GM12872 (cell line): ENCODE results near the gene HOXB7.
A peak's percentile ranks its signal among the peaks of the same experiment; 100 is the strongest.

ENCODE experiments used
- TF ChIP-seq, protein P1 (sequence below): IDR thresholded peaks from 3 replicates; pipeline ENCODE4 v1.5.1; 2011; ENCODE audit warnings: low read depth, mild to moderate bottlenecking, low read length, moderate library complexity; ENCODE audit not compliant: insufficient read depth

HOXB7 gene

GRCh38 chr17:48640858-48641180 lies 30.0 kb upstream of the HOXB7 start:
- TF ChIP-seq, protein P1, sequence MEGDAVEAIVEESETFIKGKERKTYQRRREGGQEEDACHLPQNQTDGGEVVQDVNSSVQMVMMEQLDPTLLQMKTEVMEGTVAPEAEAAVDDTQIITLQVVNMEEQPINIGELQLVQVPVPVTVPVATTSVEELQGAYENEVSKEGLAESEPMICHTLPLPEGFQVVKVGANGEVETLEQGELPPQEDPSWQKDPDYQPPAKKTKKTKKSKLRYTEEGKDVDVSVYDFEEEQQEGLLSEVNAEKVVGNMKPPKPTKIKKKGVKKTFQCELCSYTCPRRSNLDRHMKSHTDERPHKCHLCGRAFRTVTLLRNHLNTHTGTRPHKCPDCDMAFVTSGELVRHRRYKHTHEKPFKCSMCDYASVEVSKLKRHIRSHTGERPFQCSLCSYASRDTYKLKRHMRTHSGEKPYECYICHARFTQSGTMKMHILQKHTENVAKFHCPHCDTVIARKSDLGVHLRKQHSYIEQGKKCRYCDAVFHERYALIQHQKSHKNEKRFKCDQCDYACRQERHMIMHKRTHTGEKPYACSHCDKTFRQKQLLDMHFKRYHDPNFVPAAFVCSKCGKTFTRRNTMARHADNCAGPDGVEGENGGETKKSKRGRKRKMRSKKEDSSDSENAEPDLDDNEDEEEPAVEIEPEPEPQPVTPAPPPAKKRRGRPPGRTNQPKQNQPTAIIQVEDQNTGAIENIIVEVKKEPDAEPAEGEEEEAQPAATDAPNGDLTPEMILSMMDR: no peak

DNA sequence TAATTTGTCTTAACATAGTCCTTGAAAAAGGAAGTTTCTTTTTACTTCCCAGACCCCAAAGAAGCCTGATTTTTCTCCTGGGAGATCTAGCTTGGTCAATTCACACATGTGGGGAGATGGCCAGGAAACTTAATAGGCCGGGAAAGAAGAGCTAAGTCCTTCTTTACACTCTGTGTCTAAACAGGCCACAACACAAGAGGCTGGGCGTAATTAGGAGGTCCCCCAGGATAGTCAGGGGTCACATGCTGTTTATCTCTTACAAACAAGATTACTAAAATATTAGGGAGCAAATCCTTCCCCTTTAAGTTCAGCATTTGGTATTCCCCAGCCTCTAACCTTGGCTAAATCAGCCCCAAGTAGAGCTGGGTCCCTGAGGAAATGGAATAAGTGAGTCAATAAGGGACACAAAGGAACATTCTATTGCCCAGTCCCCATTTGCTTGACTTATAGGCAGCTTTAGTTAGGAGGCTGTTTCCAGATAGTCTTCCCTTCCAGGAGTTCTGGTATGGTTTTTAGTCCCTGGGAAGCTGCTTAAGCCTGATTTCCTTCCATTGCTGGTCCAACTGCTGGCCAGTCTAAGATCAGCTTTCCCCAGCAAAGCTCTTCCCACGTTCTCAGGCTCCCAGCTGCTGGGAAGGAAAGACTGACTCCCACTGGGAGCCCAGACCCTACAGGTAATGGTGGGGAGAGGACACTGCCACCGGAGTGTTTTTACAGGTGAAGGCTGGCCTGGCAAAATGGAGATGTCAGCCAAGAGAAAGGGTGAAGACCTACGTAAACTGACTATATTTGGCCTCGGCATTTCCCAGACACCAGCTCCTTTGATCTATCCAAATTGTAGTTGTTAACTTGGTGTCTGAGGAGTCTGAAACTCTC lies 29.4 kb upstream of the HOXB7 start:
- TF ChIP-seq, protein P1: no peak

DNA sequence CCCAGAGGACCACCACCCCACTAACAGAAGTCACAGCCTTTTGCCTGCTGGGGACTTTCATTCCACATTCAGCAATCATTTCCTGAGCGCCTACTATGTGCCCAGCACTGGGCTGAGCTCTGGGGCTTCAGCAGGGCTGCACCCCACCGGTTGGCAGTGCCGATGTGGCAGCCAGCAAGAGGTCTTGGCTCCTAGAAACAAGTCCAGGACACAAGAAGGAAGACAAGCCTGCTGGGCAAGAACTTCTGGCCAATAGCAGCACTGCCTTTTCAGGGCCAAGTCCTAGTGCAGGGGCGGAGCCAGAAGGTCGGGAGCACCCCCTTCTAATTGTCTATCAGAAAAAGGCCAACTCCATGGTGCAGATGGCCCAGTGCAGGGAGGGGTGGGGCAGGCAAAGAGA lies 28.3 kb upstream of the HOXB7 start:
- TF ChIP-seq, protein P1: no peak

DNA sequence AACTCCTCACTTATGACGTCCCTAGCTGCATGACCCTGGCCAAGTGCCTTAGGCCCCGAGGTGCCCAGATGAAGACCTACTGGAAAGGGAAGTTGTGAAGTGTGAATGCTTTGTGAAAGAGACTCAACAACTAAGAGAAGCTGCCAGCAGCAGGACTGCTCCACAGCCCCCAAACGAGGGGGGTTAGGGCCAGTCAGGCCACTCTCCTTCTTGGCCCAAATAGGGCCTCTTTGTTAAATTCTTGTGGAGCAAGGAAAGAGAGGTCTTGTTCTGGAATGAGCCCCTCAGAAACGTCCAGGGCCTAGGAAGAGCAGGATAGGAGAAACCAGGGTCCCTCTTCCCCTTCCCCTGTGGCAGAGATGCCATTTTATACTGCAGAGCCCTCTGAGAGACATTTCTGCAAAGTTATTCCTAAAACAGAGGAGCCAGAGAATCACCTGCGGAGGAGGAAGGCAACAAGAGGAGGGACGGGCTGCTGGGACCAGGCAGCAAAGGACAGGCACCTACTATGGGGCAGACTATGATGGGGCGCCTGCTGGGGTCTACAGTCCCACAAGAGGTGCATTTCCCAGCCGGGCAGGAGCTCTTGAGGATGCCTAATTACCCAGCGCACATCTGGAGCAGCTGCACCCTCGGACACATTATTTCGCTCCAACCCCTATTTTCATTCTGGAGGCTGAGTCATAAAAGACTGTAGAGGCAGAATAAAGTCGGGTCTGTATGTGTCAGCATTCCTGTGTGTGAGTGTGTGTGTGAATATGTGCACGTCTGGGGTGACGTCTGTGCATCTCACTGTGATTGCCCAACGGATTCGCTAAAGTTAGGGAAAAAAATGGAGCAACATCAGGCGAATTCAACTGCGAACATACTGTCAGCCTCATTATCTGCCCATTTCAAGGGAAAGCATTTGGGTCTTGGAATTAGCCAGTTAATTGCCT lies 26.8 kb upstream of the HOXB7 start:
- TF ChIP-seq, protein P1: no peak

DNA sequence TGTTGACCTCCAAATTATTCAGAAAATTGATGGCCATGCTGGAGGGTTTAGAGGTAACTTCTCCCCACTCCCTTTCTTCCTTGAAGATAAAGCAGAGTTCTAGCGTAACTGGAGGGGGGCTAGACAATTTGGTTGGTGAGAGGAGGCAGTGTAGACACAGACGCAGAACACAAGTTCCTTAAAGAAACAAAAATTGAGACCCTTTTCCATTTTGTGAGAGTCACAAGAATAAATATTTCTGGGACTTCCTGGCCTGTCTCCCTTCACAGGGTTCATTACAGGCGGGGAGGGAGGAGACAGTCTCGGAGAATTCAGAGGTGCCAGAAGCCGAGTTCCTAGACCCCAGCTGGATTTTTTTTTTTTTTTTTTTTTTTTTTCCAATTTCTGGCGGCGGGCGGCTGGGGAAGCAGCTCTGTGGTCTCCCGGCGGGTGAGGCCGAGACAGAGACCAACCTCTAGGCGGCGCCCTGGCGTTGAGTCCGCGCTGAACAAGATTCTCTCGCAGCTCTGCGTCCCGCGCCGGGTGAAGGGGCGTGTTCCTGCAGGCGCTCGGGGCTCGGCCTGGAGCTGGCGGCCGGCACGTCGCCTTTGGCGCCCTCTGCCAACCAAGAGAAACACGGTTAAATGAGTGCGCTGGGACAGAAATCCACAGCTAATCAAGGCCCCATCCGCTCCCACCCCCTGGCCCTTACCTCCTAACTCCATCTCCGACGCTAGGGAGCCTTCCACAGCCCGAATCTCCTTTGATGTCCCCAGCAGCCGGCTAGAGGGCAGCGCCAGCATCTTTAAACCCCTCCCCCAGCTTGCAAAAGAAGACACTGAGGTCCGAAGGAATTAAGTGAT lies 25.6 kb upstream of the HOXB7 start:
- TF ChIP-seq, protein P1: peak; percentile 83

DNA sequence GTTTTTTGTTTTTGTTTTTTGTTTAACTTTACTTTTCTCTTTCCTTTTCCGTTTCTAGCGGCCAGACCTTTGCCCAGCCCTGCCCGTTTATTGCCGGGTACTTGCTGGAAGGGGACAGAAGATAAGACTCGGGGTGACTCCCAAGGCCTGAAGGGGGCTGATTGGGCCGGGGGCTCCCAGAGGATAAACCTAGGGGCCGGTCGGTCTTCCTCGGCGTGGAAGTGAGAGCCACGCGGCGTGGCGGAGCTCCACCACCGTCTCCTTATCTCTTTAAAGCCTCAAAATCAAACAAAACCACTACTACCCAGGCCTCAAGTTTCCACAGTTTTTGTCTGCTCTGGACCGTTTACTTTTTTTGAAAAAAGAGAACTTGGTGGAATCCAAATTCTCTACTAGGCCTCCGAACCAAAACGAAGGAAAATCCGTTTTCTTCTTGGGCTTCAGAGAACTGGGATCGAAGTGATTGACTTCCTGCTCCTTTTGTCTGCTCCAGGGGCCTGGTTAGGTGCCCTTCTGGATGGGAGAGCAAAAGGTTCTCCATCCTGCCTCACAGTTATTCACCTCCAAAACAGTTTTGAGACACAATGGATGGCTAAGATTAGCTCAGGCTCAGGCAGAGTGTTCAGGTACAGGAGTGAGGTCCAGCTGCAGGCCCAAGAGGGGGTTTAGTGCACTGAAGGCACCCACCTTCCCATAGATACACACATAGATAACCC lies 23.8 kb upstream of the HOXB7 start:
- TF ChIP-seq, protein P1: no peak
